KMS-11 (cell line): ENCODE results near the gene SPATS2.

Source experiments
- H2AFZ ChIP-seq: fragments of 200-600 bp; sonication (generic); 2 replicates; pipeline ENCODE4 v1.6.1; 2016; ENCODE audit warnings: antibody characterized with exemption, mixed run types, low read depth
- H3K27ac ChIP-seq: fragments of 200-600 bp; sonication (generic); 2 replicates; pipeline ENCODE4 v1.6.1; 2016; ENCODE audit warnings: mild to moderate bottlenecking, mixed run types
- H3K27me3 ChIP-seq: fragments of 200-600 bp; sonication (generic); 2 replicates; pipeline ENCODE4 v1.6.1; 2017; ENCODE audit warnings: mild to moderate bottlenecking, low read depth, mixed run types, moderate library complexity; ENCODE audit not compliant: insufficient read depth
- H3K36me3 ChIP-seq: fragments of 200-600 bp; sonication (generic); 2 replicates; pipeline ENCODE4 v1.6.1; 2017; ENCODE audit warnings: mild to moderate bottlenecking, mixed run types; ENCODE audit not compliant: insufficient read depth
- H3K4me1 ChIP-seq: fragments of 200-600 bp; sonication (generic); 2 replicates; pipeline ENCODE4 v1.6.1; 2016; ENCODE audit warnings: mild to moderate bottlenecking, low read depth, mixed run types; ENCODE audit not compliant: poor library complexity, severe bottlenecking
- H3K4me2 ChIP-seq: fragments of 200-600 bp; sonication (generic); 2 replicates; pipeline ENCODE4 v1.7.0; 2016; ENCODE audit warnings: mild to moderate bottlenecking, mixed run types
- H3K4me3 ChIP-seq: fragments of 200-600 bp; sonication (generic); IDR thresholded peaks from 2 replicates; pipeline ENCODE4 v1.6.1; 2017; ENCODE audit warnings: low read depth, low read length, mixed read lengths; ENCODE audit not compliant: insufficient read depth
- H3K79me2 ChIP-seq: fragments of 200-600 bp; sonication (generic); 2 replicates; pipeline ENCODE4 v1.6.1; 2016; ENCODE audit warnings: low read depth, mixed run types; ENCODE audit not compliant: insufficient read depth
- H3K9ac ChIP-seq: fragments of 200-600 bp; sonication (generic); 2 replicates; pipeline ENCODE4 v1.6.1; 2016; ENCODE audit warnings: mild to moderate bottlenecking, mixed run types
- H4K20me1 ChIP-seq: fragments of 200-600 bp; sonication (generic); 2 replicates; pipeline ENCODE4 v1.6.1; 2016; ENCODE audit warnings: mild to moderate bottlenecking, mixed run types; ENCODE audit not compliant: insufficient read depth
- TF ChIP-seq, protein P1 (sequence below): fragments of 200-600 bp; sonication (generic); conservative IDR thresholded peaks from 2 replicates; pipeline ENCODE4 v1.6.1; 2017; ENCODE audit warnings: low read depth, mild to moderate bottlenecking, antibody characterized with exemption, low read length, moderate library complexity, mixed read lengths

Gene SPATS2

DNA sequence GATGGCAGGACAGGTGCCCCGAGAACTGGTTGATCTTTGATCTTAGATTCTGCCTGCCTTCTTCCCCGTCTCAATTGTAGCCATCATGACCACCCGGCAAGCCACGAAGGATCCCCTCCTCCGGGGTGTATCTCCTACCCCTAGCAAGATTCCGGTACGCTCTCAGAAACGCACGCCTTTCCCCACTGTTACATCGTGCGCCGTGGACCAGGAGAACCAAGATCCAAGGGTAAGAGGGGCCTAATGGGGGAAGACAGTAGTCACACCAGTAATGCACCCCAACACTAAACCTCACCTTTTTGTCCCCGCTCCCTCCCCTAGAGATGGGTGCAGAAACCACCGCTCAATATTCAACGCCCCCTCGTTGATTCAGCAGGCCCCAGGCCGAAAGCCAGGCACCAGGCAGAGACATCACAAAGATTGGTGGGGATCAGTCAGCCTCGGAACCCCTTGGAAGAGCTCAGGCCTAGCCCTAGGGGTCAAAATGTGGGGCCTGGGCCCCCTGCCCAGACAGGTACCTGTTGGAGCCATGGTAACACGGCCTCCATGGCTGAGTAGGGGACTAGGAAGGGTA, 43.7 kb upstream of the SPATS2 start:
- Histone ChIP-seq H3K4me3 (no peak overlapping the region), H3K4me1 (peaks cover 24% of the 10 kb centered on the region), H3K27ac (peak overlapping the region; percentile 23; the same call in 1 of the 2 replicates), H3K36me3 (no peaks in the 10 kb centered on the region), H3K9ac (peak overlapping the region; percentile 56), H4K20me1 (no peaks in the 10 kb centered on the region), H3K27me3 (no peaks in the 10 kb centered on the region), H3K79me2 (peaks cover 12% of the 10 kb centered on the region; the same call in 1 of the 2 replicates), H2AFZ (peak overlapping the region; percentile 75), H3K4me2 (peak overlapping the region; percentile 93)
- TF ChIP-seq, protein P1, sequence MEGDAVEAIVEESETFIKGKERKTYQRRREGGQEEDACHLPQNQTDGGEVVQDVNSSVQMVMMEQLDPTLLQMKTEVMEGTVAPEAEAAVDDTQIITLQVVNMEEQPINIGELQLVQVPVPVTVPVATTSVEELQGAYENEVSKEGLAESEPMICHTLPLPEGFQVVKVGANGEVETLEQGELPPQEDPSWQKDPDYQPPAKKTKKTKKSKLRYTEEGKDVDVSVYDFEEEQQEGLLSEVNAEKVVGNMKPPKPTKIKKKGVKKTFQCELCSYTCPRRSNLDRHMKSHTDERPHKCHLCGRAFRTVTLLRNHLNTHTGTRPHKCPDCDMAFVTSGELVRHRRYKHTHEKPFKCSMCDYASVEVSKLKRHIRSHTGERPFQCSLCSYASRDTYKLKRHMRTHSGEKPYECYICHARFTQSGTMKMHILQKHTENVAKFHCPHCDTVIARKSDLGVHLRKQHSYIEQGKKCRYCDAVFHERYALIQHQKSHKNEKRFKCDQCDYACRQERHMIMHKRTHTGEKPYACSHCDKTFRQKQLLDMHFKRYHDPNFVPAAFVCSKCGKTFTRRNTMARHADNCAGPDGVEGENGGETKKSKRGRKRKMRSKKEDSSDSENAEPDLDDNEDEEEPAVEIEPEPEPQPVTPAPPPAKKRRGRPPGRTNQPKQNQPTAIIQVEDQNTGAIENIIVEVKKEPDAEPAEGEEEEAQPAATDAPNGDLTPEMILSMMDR = no peak

- H3K4me2 ChIP-seq = no peak overlapping the region
- no peak overlapping the region for H3K9ac ChIP-seq
- H3K27me3 ChIP-seq = no peaks in the 10 kb centered on the region
- peaks cover 20% of the 10 kb centered on the region for H3K4me1 ChIP-seq
- no peaks in the 10 kb centered on the region for H3K36me3 ChIP-seq
- no peak overlapping the region for H3K4me3 ChIP-seq
- H4K20me1 ChIP-seq = no peaks in the 10 kb centered on the region
- no peak overlapping the region for H3K27ac ChIP-seq
- no peak overlapping the region for H2AFZ ChIP-seq
- TF ChIP-seq, protein P1 = no peak
- H3K79me2 ChIP-seq = peaks cover 12% of the 10 kb centered on the region; the same call in 1 of the 2 replicates
Measured at GRCh38 chr12:49325606-49326005, 41.7 kb upstream of the SPATS2 start.

- no peaks in the 10 kb centered on the region for H3K36me3 ChIP-seq
- TF ChIP-seq, protein P1 = no peak
Measured at GRCh38 chr12:49327368-49327767, 39.9 kb upstream of the SPATS2 start.

GRCh38 chr12:49327887-49328286, 39.4 kb upstream of the SPATS2 start:
- Histone ChIP-seq H2AFZ (no peak overlapping the region), H3K79me2 (peaks cover 12% of the 10 kb centered on the region; the same call in 1 of the 2 replicates), H3K9ac (no peak overlapping the region), H3K27ac (no peak overlapping the region), H3K36me3 (no peaks in the 10 kb centered on the region), H3K4me1 (peaks cover 10% of the 10 kb centered on the region), H3K4me3 (no peak overlapping the region), H3K27me3 (no peaks in the 10 kb centered on the region), H3K4me2 (no peak overlapping the region), H4K20me1 (no peaks in the 10 kb centered on the region)
- TF ChIP-seq, protein P1 = no peak

More at GRCh38 chr12:49327368-49327767, 39.9 kb upstream of the SPATS2 start:
- Histone ChIP-seq H3K4me1 (peaks cover 12% of the 10 kb centered on the region), H3K9ac (no peak overlapping the region), H3K4me3 (no peak overlapping the region), H3K27me3 (no peaks in the 10 kb centered on the region), H3K79me2 (peaks cover 12% of the 10 kb centered on the region; the same call in 1 of the 2 replicates), H2AFZ (no peak overlapping the region), H4K20me1 (no peaks in the 10 kb centered on the region), H3K4me2 (no peak overlapping the region), H3K27ac (no peak overlapping the region)
